Stimulated activated CD8-positive, alpha-beta memory T cell treated with anti-CD3 and anti-CD28 coated beads, Interleukin-7, amount 100 ng/mL, for 4 hours (primary cell): ENCODE results near the gene CBS.
"Not testable (repeated sequence)": the region's sequence is repeated elsewhere in the genome, so short reads cannot be mapped to it uniquely, and the experiment has no call there.

Experiments used
- DNase-seq, 2 donors: peaks; one replicate each; pipeline ENCODE4 v3.0.0-alpha.2; 2020; ENCODE audit warnings: low read depth in 2 of 2

Gene CBS

GRCh38 chr21:43025636-43026180 lies 49.9 kb downstream of the CBS start:
- DNase-seq = no peak

DNA sequence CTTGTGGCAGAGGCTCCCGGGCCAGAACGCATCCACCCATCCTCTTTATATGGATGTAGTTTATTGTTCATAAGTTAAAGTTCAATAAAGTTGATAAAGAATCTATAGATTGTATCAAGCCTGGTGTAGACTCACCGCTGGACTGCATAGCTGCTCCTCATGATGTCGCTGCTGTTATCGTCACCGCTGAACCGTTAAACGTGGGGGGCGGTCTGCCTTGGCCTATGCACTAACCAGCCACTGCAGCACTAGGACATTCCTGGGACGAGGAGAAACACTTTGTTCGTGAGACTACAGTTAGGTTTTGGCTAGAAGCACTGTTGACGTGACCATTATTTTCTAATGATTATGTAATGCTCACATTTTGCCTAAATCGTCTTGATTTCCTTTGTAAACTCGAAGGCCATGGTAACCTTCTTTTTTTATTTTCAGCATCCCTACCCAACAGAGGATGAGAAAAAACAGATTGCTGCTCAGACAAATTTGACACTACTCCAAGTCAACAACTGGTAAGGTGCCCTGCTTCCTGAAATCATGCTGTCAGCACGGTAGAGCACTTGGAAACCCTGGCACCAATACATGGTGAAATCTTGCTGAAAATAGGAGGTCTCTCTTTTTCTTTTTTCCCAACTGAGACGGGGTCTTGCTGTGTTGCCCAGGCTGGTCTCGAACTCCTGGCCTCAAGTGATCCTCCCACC lies 51.0 kb downstream of the CBS start:
- DNase-seq = no peak

DNA sequence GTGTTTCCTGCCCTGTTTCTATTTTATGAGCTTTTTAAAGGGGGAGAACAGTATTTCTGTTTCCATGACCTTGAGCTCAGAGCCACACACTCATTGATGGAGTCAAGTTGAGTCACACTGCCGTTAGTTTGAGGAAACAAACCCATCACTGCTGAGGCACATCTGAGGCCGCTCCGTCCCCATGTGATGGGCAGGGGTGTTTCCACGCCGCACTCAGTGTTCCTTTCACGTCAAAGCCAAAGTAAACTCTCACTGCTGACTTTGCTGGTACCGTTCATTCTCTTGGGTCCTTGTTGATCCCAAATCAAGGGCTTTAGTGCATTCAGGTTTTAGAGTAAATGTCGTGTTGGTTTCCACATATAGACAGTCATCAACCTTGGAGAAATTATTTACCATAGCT lies 52.5 kb downstream of the CBS start:
- no peak for DNase-seq

DNA sequence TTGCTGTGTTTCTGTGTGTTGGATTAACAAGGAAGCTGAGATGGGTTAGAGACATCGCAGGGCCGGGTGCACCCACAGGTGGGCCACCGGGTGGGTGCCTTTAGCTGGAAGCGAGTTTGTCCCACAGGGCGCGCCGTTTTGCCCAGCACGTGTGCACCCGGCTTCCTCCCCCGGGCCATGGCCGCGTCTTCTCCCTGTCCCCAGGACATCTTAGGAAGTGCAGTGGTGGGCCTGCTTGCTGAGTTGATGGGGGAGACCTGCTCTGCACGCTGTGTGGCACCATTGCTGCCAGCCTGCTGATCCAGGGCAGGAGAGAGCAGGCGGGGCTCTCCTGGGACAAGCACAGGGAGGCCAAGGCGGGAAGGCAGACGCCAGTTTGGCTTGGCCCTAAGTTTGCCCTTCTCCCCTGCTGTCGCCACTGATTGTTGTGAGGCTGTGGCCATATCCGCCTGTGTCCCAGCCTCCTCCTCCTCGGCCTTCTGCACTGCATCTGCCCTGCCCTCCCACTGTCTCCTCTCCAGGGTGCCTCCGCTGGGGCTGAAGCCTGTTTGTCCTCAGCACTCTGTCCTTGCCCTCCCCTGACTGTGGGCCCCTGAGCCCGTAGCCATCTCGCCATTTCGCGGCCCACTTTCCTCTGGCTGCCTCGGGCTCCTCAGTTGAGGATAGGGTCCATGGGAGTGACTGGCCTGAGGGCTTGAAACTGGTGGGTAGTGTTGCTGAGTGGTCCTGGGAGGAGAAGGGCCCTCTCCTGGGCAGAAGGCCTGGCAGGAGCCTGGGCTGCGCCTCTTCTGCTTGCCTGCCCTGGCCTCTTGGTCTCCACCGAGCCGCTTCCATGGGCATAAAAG lies 53.7 kb downstream of the CBS start:
- no peak for DNase-seq

GRCh38 chr21:43021191-43021590 lies 54.4 kb downstream of the CBS start:
- DNase-seq = no peak

- DNase-seq = no peak
Measured at GRCh38 chr21:43020771-43021170, 54.9 kb downstream of the CBS start.

GRCh38 chr21:43020177-43020576 lies 55.5 kb downstream of the CBS start:
- no peak for DNase-seq

DNA sequence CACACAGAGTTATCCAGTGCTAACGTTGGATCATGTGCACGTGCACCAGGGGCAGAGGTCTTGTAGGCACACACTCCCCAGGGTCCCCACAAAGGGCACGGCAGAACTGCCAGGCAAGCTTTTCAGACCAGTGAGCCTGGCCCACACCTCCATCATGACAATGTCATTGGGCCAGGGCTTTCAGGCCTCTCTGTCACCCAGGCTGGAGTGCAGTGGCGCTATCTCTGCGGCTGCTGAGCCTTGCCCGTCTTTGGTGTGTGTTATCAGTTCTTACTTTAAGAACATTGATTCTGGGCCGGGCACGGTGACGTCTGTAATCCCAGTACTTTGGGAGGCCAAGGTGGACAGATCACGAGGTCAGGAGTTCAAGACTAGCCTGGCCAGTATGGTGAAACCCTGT lies 57.1 kb downstream of the CBS start:
- no peak for DNase-seq

- DNase-seq = no peak
Measured at GRCh38 chr21:43016728-43017127, 58.9 kb downstream of the CBS start.

GRCh38 chr21:43015906-43016540 lies 59.6 kb downstream of the CBS start:
- no peak for DNase-seq

DNA sequence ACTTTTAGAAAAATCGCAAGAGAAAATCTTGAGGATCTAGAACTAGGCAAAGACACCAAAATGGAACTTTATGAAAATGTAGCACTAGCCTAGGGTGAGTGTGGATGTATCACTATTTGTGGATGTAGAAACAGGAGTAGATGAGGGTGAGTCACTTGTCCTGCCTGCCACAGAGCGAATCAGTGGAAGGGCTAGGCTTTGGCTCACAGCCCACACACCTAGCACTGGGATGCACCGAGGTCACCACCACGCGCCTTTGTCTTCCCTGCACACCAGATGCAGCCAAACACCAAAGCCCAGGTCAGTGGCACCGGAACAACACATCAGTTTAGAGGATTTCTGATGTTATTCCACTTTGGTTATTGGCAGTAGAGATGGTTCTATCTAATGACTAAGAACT lies 63.0 kb downstream of the CBS start:
- DNase-seq = no peak

- no peak for DNase-seq
Measured at GRCh38 chr21:43006874-43007208, 68.8 kb downstream of the CBS start.

DNA sequence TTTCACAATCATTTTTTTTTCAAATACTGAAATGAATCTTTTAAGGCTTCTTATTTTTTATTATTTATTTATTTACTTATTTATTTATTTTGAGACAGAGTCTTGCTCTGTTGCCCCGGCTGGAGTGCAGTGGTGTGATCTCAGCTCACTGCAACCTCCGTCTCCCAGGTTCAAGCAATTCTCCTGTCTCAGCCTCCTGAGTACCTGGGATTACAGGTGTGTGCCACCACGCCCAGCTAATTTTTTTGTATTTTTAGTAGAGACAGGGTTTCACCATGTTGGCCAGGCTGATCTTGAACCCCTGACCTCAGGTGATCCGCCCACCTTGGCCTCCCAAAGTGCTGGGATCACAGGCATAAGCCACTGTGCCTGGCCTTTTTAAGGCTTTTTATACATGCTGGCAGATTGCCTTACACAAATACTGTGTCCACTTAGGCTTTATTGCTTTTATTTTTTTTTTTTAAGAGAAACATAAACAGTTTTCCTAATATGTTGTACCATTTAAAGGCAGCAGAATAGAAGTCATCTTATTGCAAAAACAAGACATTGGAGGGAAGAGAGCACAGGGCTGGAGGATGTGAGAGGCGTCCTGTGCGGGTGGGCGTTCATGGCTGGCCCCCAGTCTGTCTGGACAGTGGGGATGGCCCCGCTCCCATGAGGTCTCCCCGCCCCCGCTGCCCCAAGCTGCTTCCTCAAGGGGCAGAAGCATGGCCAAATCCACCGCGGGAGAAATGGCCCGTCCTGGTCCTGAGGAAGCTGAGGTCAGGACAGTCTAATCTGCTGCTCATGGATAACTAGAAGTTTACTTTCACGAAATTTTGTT lies 69.4 kb downstream of the CBS start:
- not testable (repeated sequence) for DNase-seq

DNA sequence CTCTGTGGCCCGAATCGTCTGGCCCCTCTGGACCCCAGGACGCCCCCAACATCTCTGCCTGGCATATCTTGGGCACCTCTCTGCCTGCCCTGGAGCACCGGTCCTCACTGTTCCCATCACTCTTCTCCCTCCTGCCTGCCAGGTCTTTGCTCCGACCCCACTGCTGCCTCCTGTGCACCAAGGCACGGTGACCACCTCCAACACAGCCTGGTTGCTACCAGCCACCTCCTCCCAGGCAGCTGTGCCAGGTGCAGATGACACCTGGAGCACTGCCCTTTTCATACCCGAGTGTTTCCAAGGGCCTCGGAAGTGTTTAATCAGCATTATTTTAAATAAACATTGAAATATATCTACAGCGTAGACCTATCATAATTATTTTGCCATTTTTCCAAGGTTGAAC lies 70.0 kb downstream of the CBS start:
- DNase-seq = no peak

GRCh38 chr21:43004926-43005325 lies 70.7 kb downstream of the CBS start:
- no peak for DNase-seq
